Activated T-helper 2 cell treated with anti-CD3 and anti-CD28 coated beads, Interferon-gamma antibody, Interleukin-2, Interleukin-4, amounts not matched to agents 10 μg/mL and 5 μg/mL and 100 μg/mL, durations not matched to agents 14 hours and 24 hours and 36 hours (primary cell): ENCODE data around the gene NSUN2. TPM values are rescaled to one million over a fixed set of nuclear protein-coding genes. Genes with fewer than 3 reads are reported as not detected.

Source experiments
- DNase-seq: peaks from one replicate; pipeline ENCODE4 v3.0.0; 2021; ENCODE audit warnings: low spot score
- H3K27ac Mint-ChIP-seq: one replicate; pipeline ENCODE4 v1.8.0; 2021; ENCODE audit warnings: mixed read lengths
- H3K27me3 Mint-ChIP-seq: one replicate; pipeline ENCODE4 v1.8.0; 2021; ENCODE audit warnings: low read depth, mixed read lengths
- H3K36me3 Mint-ChIP-seq: one replicate; pipeline ENCODE4 v1.8.0; 2021; ENCODE audit warnings: low read depth, mixed read lengths
- H3K4me1 Mint-ChIP-seq: one replicate; pipeline ENCODE4 v1.8.0; 2021; ENCODE audit warnings: low read depth, mixed read lengths
- H3K4me3 Mint-ChIP-seq: one replicate; pipeline ENCODE4 v1.8.0; 2021; ENCODE audit warnings: low read depth, mild to moderate bottlenecking, moderate library complexity, mixed read lengths
- H3K9me3 Mint-ChIP-seq: one replicate; pipeline ENCODE4 v1.8.0; 2021; ENCODE audit warnings: mixed read lengths
- intact Hi-C: fragments of 100-400 bp; cut with micrococcal nuclease; formaldehyde crosslinking; loops from one replicate; pipeline ENCODE4 v1.15.1; 2023
- total RNA-seq: library from RNA; stranded (reverse); gene quantifications from 2 replicates; pipeline ENCODE4 v1.2.3, GENCODE V29; 2022

The NSUN2 gene
- total RNA-seq, 1 donor from 2014 or later: 125 TPM

GRCh38 chr5:6637022-6637421 is 4.2 kb upstream of the NSUN2 start:
- no peaks in the 10 kb centered on the region for H3K9me3 Mint-ChIP-seq
- H3K4me1 Mint-ChIP-seq: peaks cover 10% of the 10 kb centered on the region
- no peak for DNase-seq
- H3K27me3 Mint-ChIP-seq: no peaks in the 10 kb centered on the region
- intact Hi-C loops: loop anchor here (10.0 kb wide), 1 partner anchor 1228 kb away; the partner anchor contains the start of genes FASTKD3 and MTRR
- no peak overlapping the region for H3K27ac Mint-ChIP-seq
- no peak overlapping the region for H3K4me3 Mint-ChIP-seq
- H3K36me3 Mint-ChIP-seq: peaks cover 5% of the 10 kb centered on the region

- no peak for DNase-seq
- Mint-ChIP-seq H3K4me3 (no peak overlapping the region), H3K27ac (no peak overlapping the region), H3K4me1 (peaks cover 12% of the 10 kb centered on the region), H3K9me3 (no peaks in the 10 kb centered on the region), H3K27me3 (no peaks in the 10 kb centered on the region), H3K36me3 (peaks cover 9% of the 10 kb centered on the region)
- intact Hi-C loops: loop anchor here (10.0 kb wide), 1 partner anchor 1229 kb away; the partner anchor contains the start of genes FASTKD3 and MTRR
Observed at GRCh38 chr5:6636293-6636692, 3.4 kb upstream of the NSUN2 start.

GRCh38 chr5:6634788-6635430 is 2.1 kb upstream of the NSUN2 start:
- Mint-ChIP-seq H3K4me3 (peak overlapping the region; percentile 74), H3K27ac (no peak overlapping the region), H3K4me1 (peaks cover 23% of the 10 kb centered on the region), H3K27me3 (no peaks in the 10 kb centered on the region), H3K9me3 (no peaks in the 10 kb centered on the region), H3K36me3 (peaks cover 23% of the 10 kb centered on the region)
- no peak for DNase-seq
- intact Hi-C loops: loop anchor here (5.0 to 10.0 kb wide), 2 partner anchors 138 to 1230 kb away; partner anchors contain the start of genes FASTKD3 and MTRR

DNA sequence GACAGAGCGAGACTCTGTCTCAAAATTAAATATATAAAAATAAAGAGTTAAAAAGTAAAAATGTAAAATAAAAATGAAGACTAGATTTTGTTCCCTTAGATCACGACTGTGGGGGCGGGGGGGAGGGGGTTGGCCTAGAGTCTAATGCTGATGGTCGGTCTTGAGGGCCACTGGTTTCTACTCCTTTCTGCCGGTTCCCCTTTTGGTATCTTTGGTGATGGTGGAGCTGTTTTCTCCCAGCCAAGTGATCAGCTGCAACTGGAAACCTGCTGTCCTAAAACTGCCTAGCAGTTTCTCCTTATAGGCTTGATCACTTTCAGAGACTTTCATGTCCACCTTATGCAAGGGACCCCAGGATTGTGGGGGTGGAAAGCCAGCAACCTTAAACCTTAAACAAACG is 1.5 kb upstream of the NSUN2 start:
- Mint-ChIP-seq H3K27me3 (no peaks in the 10 kb centered on the region), H3K9me3 (no peaks in the 10 kb centered on the region), H3K4me3 (peak overlapping the region; percentile 90), H3K36me3 (peaks cover 29% of the 10 kb centered on the region), H3K27ac (no peak overlapping the region), H3K4me1 (peaks cover 28% of the 10 kb centered on the region)
- no peak for DNase-seq
- intact Hi-C loops: loop anchor here (5.0 to 10.0 kb wide), 2 partner anchors 137 to 1230 kb away; partner anchors contain the start of genes FASTKD3 and MTRR

DNA sequence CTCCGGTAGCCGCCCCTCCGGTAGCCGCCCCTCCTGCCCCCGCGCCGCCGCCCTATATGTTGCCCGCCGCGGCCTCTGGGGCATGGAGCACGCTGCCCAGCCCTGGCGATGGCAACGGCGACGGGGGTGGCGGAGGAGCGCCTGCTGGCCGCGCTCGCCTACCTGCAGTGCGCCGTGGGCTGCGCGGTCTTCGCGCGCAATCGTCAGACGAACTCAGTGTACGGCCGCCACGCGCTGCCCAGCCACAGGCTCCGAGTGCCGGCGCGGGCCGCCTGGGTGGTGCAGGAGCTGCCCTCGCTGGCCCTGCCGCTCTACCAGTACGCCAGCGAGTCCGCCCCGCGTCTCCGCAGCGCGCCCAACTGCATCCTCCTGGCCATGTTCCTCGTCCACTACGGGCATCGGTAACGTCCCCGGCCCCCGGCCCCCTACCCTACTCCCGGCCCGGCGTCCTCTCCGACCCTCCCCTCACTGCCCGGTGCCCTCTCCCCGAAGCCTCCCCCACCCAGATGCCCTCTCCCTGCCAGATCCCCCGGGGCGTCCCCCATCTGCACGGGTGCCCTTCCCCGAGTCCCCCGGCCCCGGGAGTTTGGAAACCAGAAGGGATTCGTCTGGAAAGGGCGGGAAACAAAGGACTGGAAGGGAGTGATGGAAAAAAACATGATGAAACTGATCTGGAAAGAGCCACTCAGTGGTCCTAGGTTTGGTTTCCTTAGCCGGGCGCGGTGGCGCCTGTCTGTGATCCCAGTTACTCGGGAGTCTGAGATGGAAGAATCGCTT is 813 bp upstream of the NSUN2 start:
- H3K27me3 Mint-ChIP-seq: no peaks in the 10 kb centered on the region
- intact Hi-C loops: loop anchor here (1.0 to 10.0 kb wide), 7 partner anchors 80 to 1231 kb away; partner anchors contain the start of genes FASTKD3, ICE1, MED10 and MTRR
- H3K9me3 Mint-ChIP-seq: no peaks in the 10 kb centered on the region
- DNase-seq: no peak
- H3K4me3 Mint-ChIP-seq: peak overlapping the region; percentile 94
- H3K36me3 Mint-ChIP-seq: peaks cover 35% of the 10 kb centered on the region
- peak overlapping the region; percentile 63 for H3K27ac Mint-ChIP-seq
- peaks cover 28% of the 10 kb centered on the region for H3K4me1 Mint-ChIP-seq

DNA sequence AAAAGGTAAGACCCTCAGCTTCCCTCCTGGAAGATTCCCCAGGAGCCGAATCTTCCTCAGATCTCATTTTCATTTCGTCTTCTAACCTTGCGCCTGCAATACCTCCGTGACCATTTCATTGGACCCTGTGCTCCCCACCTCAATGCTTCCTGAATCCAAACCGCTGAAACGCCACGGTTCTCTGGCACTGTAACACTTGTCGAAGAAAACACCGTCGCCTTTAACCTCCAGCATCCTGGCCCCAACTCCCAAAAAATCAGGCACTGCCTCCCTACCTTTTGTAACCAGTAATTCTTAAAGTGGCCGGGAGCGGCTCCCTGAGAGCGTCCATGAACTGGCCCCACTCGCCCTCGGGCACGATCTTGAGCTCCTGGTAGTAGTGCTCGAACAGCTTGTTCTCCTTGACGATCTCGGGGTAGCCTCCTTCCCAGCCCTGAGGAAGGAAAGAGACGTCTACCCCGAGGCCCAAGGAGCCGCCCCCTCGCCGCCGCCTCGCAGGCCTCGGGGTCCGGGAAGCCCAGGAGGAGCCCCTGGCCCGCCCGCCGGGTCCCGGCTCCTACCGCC is 438 bp downstream of the NSUN2 start:
- peaks cover 47% of the 10 kb centered on the region for H3K36me3 Mint-ChIP-seq
- H3K4me3 Mint-ChIP-seq: peak overlapping the region; percentile 94
- peaks cover 28% of the 10 kb centered on the region for H3K4me1 Mint-ChIP-seq
- H3K9me3 Mint-ChIP-seq: no peaks in the 10 kb centered on the region
- intact Hi-C loops: loop anchor here (2.0 to 10.0 kb wide), 4 partner anchors 104 to 1232 kb away; partner anchors contain the start of genes FASTKD3, ICE1 and MTRR
- no peaks in the 10 kb centered on the region for H3K27me3 Mint-ChIP-seq
- peak overlapping the region; percentile 98 for H3K27ac Mint-ChIP-seq
- no peak for DNase-seq

DNA sequence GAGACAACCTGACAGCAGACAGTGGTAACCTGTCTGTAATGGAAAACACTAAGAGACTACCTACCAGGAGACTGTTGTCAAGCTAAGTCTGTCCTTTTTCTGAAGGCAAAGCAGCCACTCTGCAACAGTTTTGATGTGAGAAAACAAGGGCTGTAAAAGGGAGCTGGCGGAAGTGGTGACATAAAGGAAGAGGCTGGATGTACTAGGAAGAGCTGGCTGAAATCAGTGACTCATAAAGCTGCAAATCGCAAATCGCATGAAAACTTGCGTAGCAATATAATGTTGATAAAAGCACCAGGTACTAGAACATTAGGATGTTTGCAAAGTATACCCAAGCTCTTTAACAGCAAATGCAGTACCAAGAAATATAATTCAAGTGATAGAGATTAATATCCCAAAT is 1.4 kb downstream of the NSUN2 start:
- intact Hi-C loops: loop anchor here (5.0 to 10.0 kb wide), 2 partner anchors 134 to 1233 kb away; partner anchors contain the start of genes FASTKD3 and MTRR
- Mint-ChIP-seq H3K27ac (peak overlapping the region; percentile 38), H3K36me3 (peaks cover 57% of the 10 kb centered on the region), H3K27me3 (no peaks in the 10 kb centered on the region), H3K4me3 (peak overlapping the region; percentile 94), H3K9me3 (no peaks in the 10 kb centered on the region), H3K4me1 (peaks cover 28% of the 10 kb centered on the region)
- no peak for DNase-seq

DNA sequence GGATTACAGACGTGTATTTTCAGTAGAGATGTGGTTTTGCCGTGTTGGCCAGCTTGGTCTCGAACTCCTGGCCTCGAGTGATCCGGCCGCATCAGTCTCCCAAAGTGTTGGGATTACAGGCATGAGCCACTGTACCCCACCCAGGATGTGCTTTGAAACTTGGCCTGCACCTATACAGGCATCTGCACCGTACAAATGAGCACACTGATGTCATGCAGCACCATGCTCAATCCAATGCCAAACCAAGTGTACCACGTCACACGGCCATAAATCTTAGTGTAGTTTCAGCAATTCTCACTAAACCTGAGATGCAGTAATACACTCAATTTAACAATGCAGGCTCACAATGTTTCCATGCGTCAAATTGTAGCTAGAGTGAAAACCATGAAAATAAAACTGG is 6.3 kb downstream of the NSUN2 start:
- H3K4me1 Mint-ChIP-seq: peaks cover 18% of the 10 kb centered on the region
- H3K4me3 Mint-ChIP-seq: no peak overlapping the region
- intact Hi-C loops: no loop called here
- H3K27me3 Mint-ChIP-seq: no peaks in the 10 kb centered on the region
- peaks cover 28% of the 10 kb centered on the region for H3K9me3 Mint-ChIP-seq
- H3K27ac Mint-ChIP-seq: no peak overlapping the region
- DNase-seq: no peak
- peaks cover 96% of the 10 kb centered on the region for H3K36me3 Mint-ChIP-seq

GRCh38 chr5:6623941-6624340 is 8.9 kb downstream of the NSUN2 start:
- H3K27ac Mint-ChIP-seq: no peak overlapping the region

GRCh38 chr5:6623228-6623627 is 9.6 kb downstream of the NSUN2 start:
- peaks cover 85% of the 10 kb centered on the region for H3K36me3 Mint-ChIP-seq
- no peak for DNase-seq
- no peak overlapping the region for H3K4me3 Mint-ChIP-seq
- no peaks in the 10 kb centered on the region for H3K27me3 Mint-ChIP-seq
- intact Hi-C loops: no loop called here
- no peak overlapping the region for H3K27ac Mint-ChIP-seq
- peaks cover 28% of the 10 kb centered on the region for H3K9me3 Mint-ChIP-seq
- H3K4me1 Mint-ChIP-seq: peaks cover 3% of the 10 kb centered on the region

More at GRCh38 chr5:6623941-6624340, 8.9 kb downstream of the NSUN2 start:
- Mint-ChIP-seq H3K27me3 (no peaks in the 10 kb centered on the region), H3K4me3 (no peak overlapping the region), H3K9me3 (peaks cover 28% of the 10 kb centered on the region), H3K4me1 (no peaks in the 10 kb centered on the region), H3K36me3 (peaks cover 88% of the 10 kb centered on the region)
- intact Hi-C loops: no loop called here
- DNase-seq: no peak

DNA sequence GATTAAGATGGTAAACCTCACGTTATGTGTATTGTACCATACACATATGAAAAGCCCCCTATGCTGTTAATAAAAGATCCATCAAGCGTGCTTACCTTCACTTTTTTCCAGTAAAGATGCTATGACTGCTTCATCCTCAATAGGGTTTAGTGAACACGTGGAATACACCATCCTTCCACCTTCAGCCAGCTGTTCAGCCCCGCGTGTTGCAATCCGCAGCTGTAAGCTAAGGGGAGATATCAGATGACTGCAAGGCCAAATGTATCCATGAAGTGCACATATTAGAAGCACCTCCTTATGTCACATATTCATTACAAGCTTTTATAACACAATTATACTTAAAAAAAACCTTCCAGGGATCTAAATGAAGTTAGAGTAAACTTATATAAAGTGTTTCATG is 16.2 kb downstream of the NSUN2 start:
- H3K36me3 Mint-ChIP-seq: peaks cover 83% of the 10 kb centered on the region
- H3K27ac Mint-ChIP-seq: no peak overlapping the region
- H3K27me3 Mint-ChIP-seq: no peaks in the 10 kb centered on the region
- intact Hi-C loops: no loop called here
- DNase-seq: no peak
- H3K4me1 Mint-ChIP-seq: peaks cover 24% of the 10 kb centered on the region
- H3K4me3 Mint-ChIP-seq: no peak overlapping the region
- H3K9me3 Mint-ChIP-seq: no peaks in the 10 kb centered on the region

GRCh38 chr5:6615034-6615815 is 17.6 kb downstream of the NSUN2 start:
- Mint-ChIP-seq H3K27ac (no peak overlapping the region), H3K9me3 (no peaks in the 10 kb centered on the region)

More at GRCh38 chr5:6615034-6615815, 17.6 kb downstream of the NSUN2 start:
- Mint-ChIP-seq H3K4me1 (peaks cover 24% of the 10 kb centered on the region), H3K4me3 (no peak overlapping the region), H3K27me3 (no peaks in the 10 kb centered on the region), H3K36me3 (peaks cover 82% of the 10 kb centered on the region)
- intact Hi-C loops: no loop called here
- DNase-seq: no peak
